Fibroblast of skin of scalp (primary cell): ENCODE results near the gene PPARG.
"Not testable (repeated sequence)": the region's sequence is repeated elsewhere in the genome, so short reads cannot be mapped to it uniquely, and the experiment has no call there.

Source experiments
- DNase-seq: peaks from one replicate; pipeline ENCODE4 v3.0.0-alpha.2; 2013

PPARG gene

DNA sequence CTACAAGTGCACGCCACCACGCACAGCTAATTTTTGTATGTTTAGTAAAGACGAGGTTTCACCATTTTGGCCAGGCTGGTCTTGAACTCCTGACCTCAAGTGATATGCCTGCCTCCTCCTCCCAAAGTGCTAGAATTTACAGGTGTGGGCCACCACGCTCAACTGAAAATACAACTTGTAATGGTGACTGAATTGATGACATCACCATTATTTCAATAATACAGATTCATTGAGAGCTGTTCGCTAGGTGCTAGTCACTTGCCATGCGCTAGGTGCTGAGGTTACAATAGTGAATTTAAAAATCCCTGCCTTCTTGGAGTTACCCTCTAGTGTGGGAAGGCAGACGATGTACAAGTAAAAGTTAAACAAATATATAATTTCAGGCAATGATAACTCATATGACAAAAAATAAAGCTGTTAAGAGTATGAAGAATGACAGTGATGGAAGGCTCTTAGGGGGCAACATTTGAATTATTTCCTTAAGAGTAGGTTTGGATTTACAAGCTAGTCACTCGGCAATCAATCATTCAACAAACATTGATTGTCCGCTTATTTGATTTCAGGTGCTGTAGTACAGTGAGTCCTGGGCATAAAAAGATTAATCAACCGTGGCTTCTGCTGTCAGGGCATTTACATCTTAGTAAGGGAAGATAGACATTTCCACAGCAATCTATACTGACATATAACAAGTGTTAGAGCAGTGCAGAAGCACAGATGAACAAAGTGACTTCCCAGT lies 9.1 kb upstream of the PPARG start:
- no peak for DNase-seq

- DNase-seq, result no peak
Observed at GRCh38 chr3:12280357-12280806, 8.5 kb upstream of the PPARG start.

- no peak for DNase-seq
Observed at GRCh38 chr3:12284591-12284990, 4.3 kb upstream of the PPARG start.

- DNase-seq, result no peak
Observed at GRCh38 chr3:12285003-12285555, 3.8 kb upstream of the PPARG start.

GRCh38 chr3:12285779-12286178 lies 3.1 kb upstream of the PPARG start:
- not testable (repeated sequence) for DNase-seq

- no peak for DNase-seq
Observed at GRCh38 chr3:12286504-12286903, 2.4 kb upstream of the PPARG start.

GRCh38 chr3:12286927-12287726 lies 1.7 kb upstream of the PPARG start:
- no peak for DNase-seq

DNA sequence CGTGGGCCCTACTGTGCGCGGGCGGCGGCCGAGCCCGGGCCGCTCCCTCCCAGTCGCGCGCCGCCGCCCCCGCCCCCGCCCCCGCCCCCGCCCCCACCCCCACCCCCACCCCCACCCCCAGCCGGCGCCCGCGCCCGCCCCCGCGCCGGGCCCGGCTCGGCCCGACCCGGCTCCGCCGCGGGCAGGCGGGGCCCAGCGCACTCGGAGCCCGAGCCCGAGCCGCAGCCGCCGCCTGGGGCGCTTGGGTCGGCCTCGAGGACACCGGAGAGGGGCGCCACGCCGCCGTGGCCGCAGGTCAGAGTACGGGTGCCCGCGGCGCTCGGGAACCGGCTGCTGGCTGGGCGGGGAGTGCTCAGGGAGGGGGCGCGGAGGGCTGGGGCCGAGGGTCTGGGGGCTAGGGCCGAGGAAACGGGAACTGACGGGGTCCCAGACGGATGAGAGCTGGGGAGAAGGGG lies 1.1 kb upstream of the PPARG start:
- peak; percentile 46 for DNase-seq

DNA sequence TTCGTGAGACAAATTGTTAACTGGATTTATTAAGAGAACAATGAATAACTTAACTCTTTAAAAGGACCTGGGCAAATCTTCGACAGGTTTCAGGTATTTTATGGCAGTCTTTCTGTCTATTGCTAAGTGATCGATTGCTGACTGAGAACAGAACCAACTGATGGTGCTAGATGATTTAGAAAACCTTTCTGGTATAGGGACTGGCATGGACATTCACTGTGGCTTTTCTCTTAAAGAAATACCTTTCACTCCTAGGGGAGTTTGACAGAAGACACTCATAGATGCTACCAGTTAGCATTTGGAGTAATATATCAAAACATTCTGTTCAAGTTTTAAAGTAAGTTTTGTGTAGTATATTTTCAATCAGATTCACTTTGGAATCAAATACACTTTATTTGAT lies 654 bp downstream of the PPARG start:
- DNase-seq, result no peak

- DNase-seq, result no peak
Observed at GRCh38 chr3:12292770-12293169, 3.9 kb downstream of the PPARG start.

GRCh38 chr3:12294885-12295580 lies 6.2 kb downstream of the PPARG start:
- DNase-seq, result peak; percentile 36

- no peak for DNase-seq
Observed at GRCh38 chr3:12296511-12296910, 7.6 kb downstream of the PPARG start.

- no peak for DNase-seq
Observed at GRCh38 chr3:12299026-12299425, 10.2 kb downstream of the PPARG start.

- no peak for DNase-seq
Observed at GRCh38 chr3:12300137-12300536, 11.3 kb downstream of the PPARG start.

DNA sequence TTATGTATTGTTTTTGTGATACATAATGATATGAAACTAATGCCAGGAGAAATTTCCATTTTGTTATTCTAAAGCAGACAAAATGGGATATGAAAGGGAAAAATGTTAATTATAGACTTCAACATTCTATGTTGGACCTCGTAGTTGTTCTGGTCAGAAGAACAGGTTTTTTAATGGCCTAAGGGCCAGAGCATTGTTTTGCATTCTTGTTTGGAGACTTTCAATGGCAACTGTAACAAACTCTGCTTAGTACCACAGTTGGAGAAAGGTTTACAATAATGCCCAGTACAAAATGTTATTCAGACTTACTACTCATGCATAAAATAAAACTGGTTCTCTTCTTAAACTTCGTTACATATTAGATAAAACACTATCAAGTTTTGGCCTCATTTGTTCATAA lies 12.2 kb downstream of the PPARG start:
- no peak for DNase-seq

DNA sequence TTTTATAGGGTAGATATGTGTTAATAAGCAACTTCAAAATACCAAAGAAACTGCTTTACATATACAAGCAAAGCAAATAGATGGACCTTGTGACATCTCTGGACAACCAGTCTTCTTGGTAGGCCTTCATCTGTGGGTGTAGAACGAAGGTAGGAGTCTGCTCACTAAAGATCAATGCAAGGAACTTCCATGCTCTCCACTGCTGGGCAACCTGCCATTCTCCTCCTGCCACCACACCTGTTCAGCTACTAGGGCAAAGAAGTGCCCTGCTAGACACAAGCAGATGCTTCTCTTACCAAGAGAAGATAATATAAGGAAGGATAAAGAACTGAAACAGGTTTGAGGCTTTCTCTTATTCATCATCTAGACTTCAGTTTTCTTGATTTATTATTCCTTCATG lies 12.6 kb downstream of the PPARG start:
- DNase-seq, result no peak

GRCh38 chr3:12302564-12302963 lies 13.7 kb downstream of the PPARG start:
- DNase-seq, result no peak

DNA sequence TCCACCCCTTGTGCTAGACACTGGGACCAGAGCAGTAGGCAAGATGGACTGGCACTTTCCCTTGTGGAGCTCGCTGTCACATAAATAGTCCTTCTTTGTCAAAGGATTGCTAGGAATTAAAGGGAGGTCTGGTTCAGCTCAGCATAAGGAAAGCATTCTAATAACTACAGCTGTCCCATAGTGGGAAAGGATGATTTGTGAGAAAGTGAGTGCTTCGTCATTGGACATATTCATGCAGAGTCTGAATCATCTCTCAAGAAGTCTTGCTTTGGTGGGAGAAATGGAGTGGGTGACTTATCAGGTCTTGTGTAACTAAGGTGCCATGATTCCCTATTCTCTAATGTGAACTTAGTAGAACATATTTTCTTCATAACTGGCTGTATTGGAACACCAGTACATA lies 14.7 kb downstream of the PPARG start:
- DNase-seq, result peak; percentile 87

- DNase-seq, result no peak
Observed at GRCh38 chr3:12303993-12304392, 15.1 kb downstream of the PPARG start.

- peak; percentile 67 for DNase-seq
Observed at GRCh38 chr3:12307136-12307535, 18.3 kb downstream of the PPARG start.

GRCh38 chr3:12308517-12308916 lies 19.6 kb downstream of the PPARG start:
- DNase-seq, result peak; percentile 96

- DNase-seq, result no peak
Observed at GRCh38 chr3:12309716-12310115, 20.8 kb downstream of the PPARG start.

GRCh38 chr3:12312010-12312409 lies 23.1 kb downstream of the PPARG start:
- DNase-seq, result peak; percentile 21
